Neural cell (in vitro differentiated cells): ENCODE data around the gene KRTAP10-4. TPM values are rescaled to one million over a fixed set of nuclear protein-coding genes. Genes with fewer than 3 reads are reported as not detected.

Experiments
- H2AFZ ChIP-seq: fragments of 200-600, 300-800 bp; sonication (generic), shearing (Covaris generic); 2 replicates; pipeline ENCODE4 v1.6.0; 2014; ENCODE audit warnings: low read depth, mild to moderate bottlenecking, antibody characterized with exemption, low read length, moderate library complexity
- H3F3A ChIP-seq: fragments of 200-600 bp; shearing (Covaris generic); 2 replicates; pipeline ENCODE4 v1.6.1; 2016; ENCODE audit warnings: mild to moderate bottlenecking, moderate library complexity, mixed read lengths, antibody characterized with exemption, low read length; ENCODE audit not compliant: insufficient read depth, poor library complexity, severe bottlenecking
- H3K27ac ChIP-seq: fragments of 200-600, 300-800 bp; sonication (generic), shearing (Covaris generic); 2 replicates; pipeline ENCODE4 v1.5.1; 2014; ENCODE audit warnings: mild to moderate bottlenecking, low read length, moderate library complexity
- H3K27me3 ChIP-seq: fragments of 300-800, 200-600 bp; sonication (generic), shearing (Covaris generic); 2 replicates; pipeline ENCODE4 v1.6.0; 2014; ENCODE audit warnings: mild to moderate bottlenecking, low read depth, low read length, moderate library complexity; ENCODE audit not compliant: insufficient read depth
- H3K36me3 ChIP-seq: fragments of 300-800, 200-600 bp; sonication (generic), shearing (Covaris generic); 2 replicates; pipeline ENCODE4 v1.5.1; 2014; ENCODE audit warnings: mild to moderate bottlenecking, antibody characterized with exemption, low read length, moderate library complexity; ENCODE audit not compliant: insufficient read depth
- H3K4me2 ChIP-seq: fragments of 300-800, 200-600 bp; sonication (generic), shearing (Covaris generic); 2 replicates; pipeline ENCODE4 v1.6.0; 2014; ENCODE audit warnings: mild to moderate bottlenecking, low read length
- H3K4me3 ChIP-seq: fragments of 300-800, 200-600 bp; sonication (generic), shearing (Covaris generic); 2 replicates; pipeline ENCODE4 v1.5.1; 2014; ENCODE audit warnings: mild to moderate bottlenecking, low read length, moderate library complexity
- H3K79me2 ChIP-seq: fragments of 200-600 bp; shearing (Covaris generic); replicated peaks from 2 replicates; pipeline ENCODE4 v1.6.0; 2014; ENCODE audit warnings: mild to moderate bottlenecking, low read length, moderate library complexity; ENCODE audit not compliant: insufficient read depth
- H3K9ac ChIP-seq: fragments of 300-800, 200-600 bp; sonication (generic), shearing (Covaris generic); 2 replicates; pipeline ENCODE4 v1.6.1; 2016; ENCODE audit warnings: mild to moderate bottlenecking, low read length, mixed read lengths
- H3K9me2 ChIP-seq: fragments of 200-600 bp; shearing (Covaris generic); 2 replicates; pipeline ENCODE4 v1.6.1; 2016; ENCODE audit warnings: mild to moderate bottlenecking, low read length, mixed read lengths; ENCODE audit not compliant: insufficient read depth
- H3K9me3 ChIP-seq: fragments of 200-600, 300-800 bp; sonication (generic), shearing (Covaris generic); 2 replicates; pipeline ENCODE4 v1.6.1; 2016; ENCODE audit warnings: mild to moderate bottlenecking, mixed run types, low read length, moderate library complexity, mixed read lengths
- H4K20me1 ChIP-seq: fragments of 200-600 bp; shearing (Covaris generic); 2 replicates; pipeline ENCODE4 v1.6.1; 2016; ENCODE audit warnings: mild to moderate bottlenecking, mixed run types; ENCODE audit not compliant: insufficient read depth
- CTCF ChIP-seq: fragments of 450-650 bp; IDR thresholded peaks from 2 replicates; pipeline ENCODE4 v1.5.1; 2014; ENCODE audit warnings: antibody characterized with exemption, mild to moderate bottlenecking, moderate library complexity; ENCODE audit not compliant: poor library complexity, severe bottlenecking
- EP300 ChIP-seq: fragments of 450-650 bp; conservative IDR thresholded peaks from 2 replicates; pipeline ENCODE4 v1.6.1; 2014; ENCODE audit warnings: antibody characterized with exemption, mild to moderate bottlenecking, moderate library complexity; ENCODE audit not compliant: poor library complexity, severe bottlenecking
- EZH2 ChIP-seq: fragments of 200-600, 300-800 bp; shearing (Covaris generic), sonication (generic); IDR thresholded peaks from 2 replicates; pipeline ENCODE4 v1.6.1; 2014; ENCODE audit warnings: antibody characterized with exemption, low read length, borderline replicate concordance, mild to moderate bottlenecking; ENCODE audit not compliant: insufficient read depth, poor library complexity, severe bottlenecking
- MXI1 ChIP-seq: fragments of 450-650 bp; conservative IDR thresholded peaks from 2 replicates; pipeline ENCODE4 v1.6.1; 2014; ENCODE audit warnings: antibody characterized with exemption, mild to moderate bottlenecking; ENCODE audit not compliant: poor library complexity, severe bottlenecking
- POLR2AphosphoS5 ChIP-seq: IDR thresholded peaks from 2 replicates; pipeline ENCODE4 v1.6.1; 2012
- RAD21 ChIP-seq: fragments of 450-650 bp; conservative IDR thresholded peaks from 2 replicates; pipeline ENCODE4 v1.6.1; 2014; ENCODE audit warnings: antibody characterized with exemption, mild to moderate bottlenecking, moderate library complexity
- REST ChIP-seq: IDR thresholded peaks from 2 replicates; pipeline ENCODE4 v1.6.1; 2012; ENCODE audit warnings: borderline replicate concordance
- SMC3 ChIP-seq: fragments of 450-650 bp; conservative IDR thresholded peaks from 2 replicates; pipeline ENCODE4 v1.6.1; 2014; ENCODE audit warnings: antibody characterized with exemption, mild to moderate bottlenecking, moderate library complexity; ENCODE audit not compliant: poor library complexity
- TAF1 ChIP-seq: IDR thresholded peaks from 2 replicates; pipeline ENCODE4 v1.6.1; 2012; ENCODE audit warnings: low read depth
- polyA plus RNA-seq: library from polyadenylated mRNA; depleted of rRNA; stranded (reverse); fragments of >200 nt; gene quantifications from 2 replicates; pipeline ENCODE4 v1.2.3, GENCODE V29; 2014

Gene KRTAP10-4
- polyA plus RNA-seq, 1 donor from 2014 or later = not detected

- Histone ChIP-seq H3K4me2 (no peak overlapping the region), H3K27me3 (no peaks in the 10 kb centered on the region), H2AFZ (no peak overlapping the region), H4K20me1 (no peaks in the 10 kb centered on the region), H3K9ac (no peak overlapping the region), H3F3A (no peaks in the 10 kb centered on the region), H3K4me3 (no peak overlapping the region), H3K36me3 (no peaks in the 10 kb centered on the region), H3K79me2 (no peaks in the 10 kb centered on the region), H3K27ac (no peak overlapping the region), H3K9me2 (no peaks in the 10 kb centered on the region), H3K9me3 (peaks cover 4% of the 10 kb centered on the region)
- no peak for TF ChIP-seq CTCF
- no peak for TF ChIP-seq EZH2
These were observed 28.3 kb downstream of the KRTAP10-4 start for GRCh38 chr21:44601596-44602462.

- Histone ChIP-seq H3K27ac (no peak overlapping the region), H2AFZ (no peak overlapping the region), H3K27me3 (no peaks in the 10 kb centered on the region), H3K9ac (no peak overlapping the region), H3K4me3 (no peak overlapping the region), H3K4me2 (no peak overlapping the region), H3K9me3 (peaks cover 4% of the 10 kb centered on the region), H3K79me2 (no peaks in the 10 kb centered on the region), H4K20me1 (no peaks in the 10 kb centered on the region), H3K9me2 (no peaks in the 10 kb centered on the region), H3K36me3 (no peaks in the 10 kb centered on the region), H3F3A (no peaks in the 10 kb centered on the region)
- no peak for TF ChIP-seq REST
- no peak for TF ChIP-seq RAD21
- no peak for TF ChIP-seq TAF1
- no peak for TF ChIP-seq SMC3
- no peak for TF ChIP-seq MXI1
- TF ChIP-seq POLR2AphosphoS5 = no peak
- TF ChIP-seq EZH2 = no peak
- no peak for TF ChIP-seq CTCF
- no peak for TF ChIP-seq EP300
These were observed 28.9 kb downstream of the KRTAP10-4 start for GRCh38 chr21:44602463-44602850.
